ENCODE data around the gene STOML2. TPM values are rescaled to one million over a fixed set of nuclear protein-coding genes. Genes with fewer than 3 reads are reported as not detected.

Gene STOML2
- total RNA-seq, 1 donor from 2014 or later, result 98.2 TPM

DNA sequence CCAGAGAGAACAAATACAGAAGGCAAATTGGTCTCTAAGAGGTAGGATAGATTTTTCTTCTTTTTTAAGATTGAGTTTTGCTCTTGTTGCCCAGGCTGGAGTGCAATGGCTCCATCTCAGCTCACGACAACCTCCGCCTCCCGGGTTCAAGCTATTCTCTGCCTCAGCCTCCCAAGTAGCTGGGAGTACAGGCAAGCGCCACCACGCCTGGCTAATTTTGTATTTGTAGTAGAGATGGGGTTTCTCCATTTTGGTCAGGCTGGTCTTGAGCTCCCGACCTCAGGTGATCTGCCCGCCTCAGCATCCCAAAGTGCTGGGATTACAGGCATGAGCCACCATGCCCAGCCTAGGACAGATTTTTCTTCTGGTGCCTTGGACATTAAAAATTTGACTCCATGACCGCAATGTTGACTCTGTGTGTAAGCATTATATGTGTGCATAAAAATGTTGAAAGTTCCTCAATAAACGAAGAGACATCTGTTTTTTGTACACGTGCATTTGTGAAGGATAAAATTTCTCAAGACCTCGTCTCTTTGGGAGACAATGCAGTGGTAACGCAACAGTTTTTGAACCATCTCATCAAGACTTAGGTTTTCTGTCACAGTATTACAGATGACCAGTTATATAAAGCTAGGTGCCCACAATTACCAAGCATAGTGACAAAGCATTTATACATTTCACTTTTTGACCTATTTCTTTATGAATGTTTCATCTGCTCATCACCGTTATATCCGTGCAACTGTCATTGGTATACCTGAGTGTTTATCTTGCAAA is 47.9 kb downstream of the STOML2 start:
- intact Hi-C loops (cut with DNase I), result no loop called here
- no peak for TF ChIP-seq POLR2AphosphoS5 (IDR thresholded peaks at IDR 0.05; ENCODE audit: insufficient read depth in 1 of 2, low read depth in 1 of 2)
- TF ChIP-seq, protein P1, sequence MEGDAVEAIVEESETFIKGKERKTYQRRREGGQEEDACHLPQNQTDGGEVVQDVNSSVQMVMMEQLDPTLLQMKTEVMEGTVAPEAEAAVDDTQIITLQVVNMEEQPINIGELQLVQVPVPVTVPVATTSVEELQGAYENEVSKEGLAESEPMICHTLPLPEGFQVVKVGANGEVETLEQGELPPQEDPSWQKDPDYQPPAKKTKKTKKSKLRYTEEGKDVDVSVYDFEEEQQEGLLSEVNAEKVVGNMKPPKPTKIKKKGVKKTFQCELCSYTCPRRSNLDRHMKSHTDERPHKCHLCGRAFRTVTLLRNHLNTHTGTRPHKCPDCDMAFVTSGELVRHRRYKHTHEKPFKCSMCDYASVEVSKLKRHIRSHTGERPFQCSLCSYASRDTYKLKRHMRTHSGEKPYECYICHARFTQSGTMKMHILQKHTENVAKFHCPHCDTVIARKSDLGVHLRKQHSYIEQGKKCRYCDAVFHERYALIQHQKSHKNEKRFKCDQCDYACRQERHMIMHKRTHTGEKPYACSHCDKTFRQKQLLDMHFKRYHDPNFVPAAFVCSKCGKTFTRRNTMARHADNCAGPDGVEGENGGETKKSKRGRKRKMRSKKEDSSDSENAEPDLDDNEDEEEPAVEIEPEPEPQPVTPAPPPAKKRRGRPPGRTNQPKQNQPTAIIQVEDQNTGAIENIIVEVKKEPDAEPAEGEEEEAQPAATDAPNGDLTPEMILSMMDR (IDR thresholded peaks at IDR 0.05), result no peak
- no peak for TF ChIP-seq POLR2A (IDR thresholded peaks at IDR 0.05)

DNA sequence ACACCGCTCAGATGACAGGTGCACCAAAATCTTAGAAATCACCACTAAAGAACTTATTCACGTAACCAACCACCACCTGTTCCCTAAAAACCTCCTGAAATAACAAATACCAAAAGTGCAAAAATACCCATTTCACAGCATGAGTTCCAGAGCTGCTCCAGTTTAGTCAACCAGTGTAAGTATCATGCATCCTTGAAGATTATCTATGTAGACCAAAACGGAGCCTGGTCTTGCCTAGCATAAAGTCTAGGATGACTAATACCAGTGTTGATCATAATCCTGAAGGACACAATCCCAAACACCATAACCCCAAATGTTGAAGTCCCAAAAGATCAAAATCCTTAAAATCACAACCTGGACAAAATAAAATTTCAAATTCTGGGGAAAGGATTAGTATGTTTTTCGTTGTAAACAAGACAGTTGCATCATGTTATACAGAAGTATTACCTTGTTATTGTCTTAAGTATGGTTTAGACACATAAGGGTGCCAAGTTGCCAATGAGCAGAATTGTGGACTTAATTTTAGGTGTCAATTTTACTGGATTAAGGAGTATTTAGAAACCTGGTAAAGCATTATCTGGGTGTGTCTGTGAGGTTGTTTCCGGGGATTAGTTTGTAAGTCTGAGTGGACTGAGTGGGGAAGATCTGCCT is 48.6 kb downstream of the STOML2 start:
- Histone ChIP-seq H3K36me3 (peaks cover 0 to 62% of the 10 kb centered on the region in 2 donors), H3K9me3 (no peaks in the 10 kb centered on the region), H3K27ac (no peak overlapping the region), H3K4me3 (no peak overlapping the region), H3K27me3 (no peaks in the 10 kb centered on the region), H3K4me1 (no peaks in the 10 kb centered on the region)
- no peak for DNase-seq (ENCODE audit: extremely low spot score in 2 of 2)
- intact Hi-C loops (cut with DNase I), result no loop called here
- TF ChIP-seq POLR2AphosphoS5 (IDR thresholded peaks at IDR 0.05; ENCODE audit: insufficient read depth in 1 of 2, low read depth in 1 of 2) (no peak), POLR2A (IDR thresholded peaks at IDR 0.05) (no peak)
- TF ChIP-seq, protein P1 (IDR thresholded peaks at IDR 0.05), result no peak

More for the DNA sequence above, 47.9 kb downstream of the STOML2 start:
- Histone ChIP-seq H3K27me3 (no peaks in the 10 kb centered on the region), H3K27ac (no peak overlapping the region), H3K9me3 (no peaks in the 10 kb centered on the region), H3K4me1 (no peaks in the 10 kb centered on the region), H3K4me3 (no peak overlapping the region), H3K36me3 (peaks cover 0 to 62% of the 10 kb centered on the region in 2 donors)
- no peak for DNase-seq (ENCODE audit: extremely low spot score in 2 of 2)

DNA sequence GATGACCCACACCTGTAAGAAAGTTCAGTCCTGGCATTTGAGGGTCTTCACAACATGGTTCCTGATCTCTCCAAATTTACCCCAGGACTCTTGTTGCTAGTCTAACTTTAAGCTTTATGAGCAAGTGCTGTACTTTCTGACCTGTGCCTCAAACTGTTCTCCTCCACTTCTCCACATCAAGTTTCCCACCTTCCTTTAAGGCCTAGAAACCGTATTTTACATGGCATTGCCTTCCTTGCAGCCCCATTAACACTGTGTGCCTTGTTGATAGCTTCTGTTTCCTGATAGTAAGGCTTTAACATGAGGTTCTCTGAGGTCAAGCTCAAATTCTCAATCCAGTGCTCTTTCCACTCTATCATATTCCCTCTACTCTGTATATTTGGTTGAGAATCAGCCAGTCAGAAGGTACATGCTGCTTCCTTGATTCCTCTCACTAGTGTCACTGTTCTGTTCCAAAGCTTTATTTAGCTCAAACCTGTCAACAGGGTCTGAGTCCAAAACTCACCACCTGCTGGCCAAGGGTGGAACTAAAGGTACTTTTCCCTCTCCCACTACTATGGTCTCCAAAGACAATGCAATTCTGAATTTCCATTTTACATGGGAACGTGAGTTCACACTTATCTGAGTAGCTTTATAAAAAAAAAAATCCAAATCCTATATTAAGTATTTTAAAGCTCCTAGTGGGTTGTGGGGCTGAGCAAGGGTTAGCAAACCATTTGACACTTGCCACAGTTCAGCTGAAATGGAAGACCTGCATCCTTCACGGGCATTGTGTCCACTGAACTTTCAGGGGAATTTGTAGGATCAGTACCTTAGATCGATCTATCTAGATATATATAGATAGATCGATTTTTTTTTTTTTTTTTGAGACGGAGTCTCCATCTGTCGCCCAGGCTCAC is 51.6 kb downstream of the STOML2 start:
- H3K27ac ChIP-seq, result no peak overlapping the region
- no peaks in the 10 kb centered on the region for H3K9me3 ChIP-seq
- H3K27me3 ChIP-seq, result no peaks in the 10 kb centered on the region
- peaks cover 0 to 49% of the 10 kb centered on the region in 2 donors for H3K36me3 ChIP-seq
- H3K4me3 ChIP-seq, result no peak overlapping the region
- TF ChIP-seq POLR2A (IDR thresholded peaks at IDR 0.05), result no peak
- peak in 1 of 2 donors; percentile 13 for TF ChIP-seq POLR2AphosphoS5 (IDR thresholded peaks at IDR 0.05; ENCODE audit: insufficient read depth in 1 of 2, low read depth in 1 of 2)
- TF ChIP-seq, protein P1 (IDR thresholded peaks at IDR 0.05), result peak in 2 of 3 experiments; percentile 42 to 44
- no peak for DNase-seq (ENCODE audit: extremely low spot score in 2 of 2)
- no peaks in the 10 kb centered on the region for H3K4me1 ChIP-seq
- intact Hi-C loops (cut with DNase I), result no loop called here

Other genes starting within 250 kb of the STOML2 start
- gene PHF24, start 144.8 kb downstream of the STOML2 start, total RNA-seq, result 0.25 TPM
- gene DNAJB5, start 113.4 kb downstream of the STOML2 start, total RNA-seq, result 6.9 TPM
- 130 TPM for gene VCP, start 30.5 kb downstream of the STOML2 start, total RNA-seq
- 17.2 TPM for gene FANCG, start 23.2 kb downstream of the STOML2 start, total RNA-seq
- 13.3 TPM for gene PIGO, start 6.5 kb downstream of the STOML2 start, total RNA-seq
- gene ATOSB, start 12.7 kb upstream of the STOML2 start, total RNA-seq, result 11.5 TPM
- 20.4 TPM for gene UNC13B, start 58.9 kb upstream of the STOML2 start, total RNA-seq